Calu3 (cell line): ENCODE data around the gene RMND1. TPM values are rescaled to one million over a fixed set of nuclear protein-coding genes. Genes with fewer than 3 reads are reported as not detected.

Source experiments
- BruUV-seq: library from RNA; stranded (reverse); fragments of 400-500 nt; replicated peaks from 2 replicates; lab custom pipeline; 2021; lab: Mats Ljungman, UMichigan
- CTCF ChIA-PET: fragments of 300-600 bp; sonication (Branson Sonifier 250); formaldehyde crosslinking; loops from one replicate; lab custom pipeline; 2022; ENCODE audit warnings: antibody characterized with exemption; lab: Charles Lee
- DNase-seq: peaks from one replicate; pipeline ENCODE4 v3.0.0; 2022
- H3K27ac Mint-ChIP-seq: one replicate; pipeline ENCODE4 v1.8.0; 2022; ENCODE audit warnings: mixed read lengths; ENCODE audit not compliant: unreplicated experiment
- H3K27me3 Mint-ChIP-seq: one replicate; pipeline ENCODE4 v1.8.0; 2022; ENCODE audit warnings: mixed read lengths; ENCODE audit not compliant: unreplicated experiment
- H3K36me3 Mint-ChIP-seq: one replicate; pipeline ENCODE4 v1.8.0; 2022; ENCODE audit warnings: mild to moderate bottlenecking, moderate library complexity, mixed read lengths; ENCODE audit not compliant: insufficient read depth, unreplicated experiment
- H3K4me1 Mint-ChIP-seq: one replicate; pipeline ENCODE4 v1.8.0; 2022; ENCODE audit warnings: mild to moderate bottlenecking, low read depth, mixed read lengths; ENCODE audit not compliant: unreplicated experiment
- H3K4me3 Mint-ChIP-seq: one replicate; pipeline ENCODE4 v1.8.0; 2022; ENCODE audit warnings: mild to moderate bottlenecking, low read depth, moderate library complexity, mixed read lengths; ENCODE audit not compliant: unreplicated experiment
- H3K9me3 Mint-ChIP-seq: one replicate; pipeline ENCODE4 v1.8.0; 2022; ENCODE audit warnings: low read depth, mixed read lengths; ENCODE audit not compliant: unreplicated experiment
- intact Hi-C: fragments of 100-400 bp; cut with micrococcal nuclease; formaldehyde crosslinking; loops from one replicate; pipeline ENCODE4 v1.10.0; 2022; ENCODE audit not compliant: unreplicated experiment
- total RNA-seq: library from RNA; stranded (reverse); gene quantifications from 2 replicates; pipeline ENCODE4 v1.2.3, GENCODE V29; 2022
- TF ChIP-seq, protein P1 (sequence below): fragments of 200-600 bp; IDR thresholded peaks from one replicate; pipeline ENCODE4 v1.8.0; 2022; ENCODE audit warnings: antibody characterized with exemption; ENCODE audit not compliant: unreplicated experiment

RMND1 gene
- total RNA-seq, 1 experiment from 2014 or later: 13.2 TPM

DNA sequence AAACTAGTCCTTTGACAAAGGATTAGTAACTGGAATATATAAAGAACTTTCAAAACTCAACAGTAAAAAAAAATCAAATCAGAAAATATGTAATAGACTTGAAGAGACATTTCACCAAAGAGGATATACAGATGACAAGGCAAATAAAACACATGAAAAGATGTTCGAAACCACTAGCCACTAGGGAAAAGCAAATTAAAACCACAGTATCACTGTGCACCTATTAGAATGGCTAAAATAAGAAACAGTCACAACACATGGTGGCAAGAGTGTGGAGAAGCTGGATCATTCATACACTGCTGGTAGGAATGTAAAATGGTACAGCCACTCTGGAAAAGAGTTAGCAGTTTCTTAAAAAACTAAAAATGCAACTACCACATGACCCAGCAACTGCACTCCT lies 75.5 kb downstream of the RMND1 start:
- CTCF ChIA-PET: no interaction called here
- no TSS peak for BruUV-seq

DNA sequence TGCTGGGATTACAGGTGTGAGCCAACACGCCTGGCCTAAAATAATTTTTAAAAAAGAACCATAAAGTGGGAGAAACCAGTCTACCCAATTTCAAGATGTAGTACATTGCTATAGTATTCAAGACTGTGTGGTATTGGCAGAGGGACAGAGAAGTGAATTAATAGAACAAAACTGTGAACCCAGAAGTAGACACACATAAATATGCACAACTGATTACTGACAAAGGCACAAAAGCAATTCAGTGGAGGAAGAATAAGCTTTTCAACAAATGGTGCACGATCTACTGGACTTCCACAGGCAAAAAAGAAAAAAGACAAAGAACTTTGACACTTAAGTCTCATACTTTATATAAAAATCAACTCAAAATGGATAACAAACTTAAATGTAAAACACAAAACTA lies 76.1 kb downstream of the RMND1 start:
- CTCF ChIA-PET: no interaction called here
- Mint-ChIP-seq H3K9me3 (no peaks in the 10 kb centered on the region), H3K27ac (no peak overlapping the region), H3K36me3 (peaks cover 34% of the 10 kb centered on the region), H3K4me1 (peaks cover 9% of the 10 kb centered on the region), H3K4me3 (no peak overlapping the region), H3K27me3 (no peaks in the 10 kb centered on the region)
- TF ChIP-seq, protein P1, sequence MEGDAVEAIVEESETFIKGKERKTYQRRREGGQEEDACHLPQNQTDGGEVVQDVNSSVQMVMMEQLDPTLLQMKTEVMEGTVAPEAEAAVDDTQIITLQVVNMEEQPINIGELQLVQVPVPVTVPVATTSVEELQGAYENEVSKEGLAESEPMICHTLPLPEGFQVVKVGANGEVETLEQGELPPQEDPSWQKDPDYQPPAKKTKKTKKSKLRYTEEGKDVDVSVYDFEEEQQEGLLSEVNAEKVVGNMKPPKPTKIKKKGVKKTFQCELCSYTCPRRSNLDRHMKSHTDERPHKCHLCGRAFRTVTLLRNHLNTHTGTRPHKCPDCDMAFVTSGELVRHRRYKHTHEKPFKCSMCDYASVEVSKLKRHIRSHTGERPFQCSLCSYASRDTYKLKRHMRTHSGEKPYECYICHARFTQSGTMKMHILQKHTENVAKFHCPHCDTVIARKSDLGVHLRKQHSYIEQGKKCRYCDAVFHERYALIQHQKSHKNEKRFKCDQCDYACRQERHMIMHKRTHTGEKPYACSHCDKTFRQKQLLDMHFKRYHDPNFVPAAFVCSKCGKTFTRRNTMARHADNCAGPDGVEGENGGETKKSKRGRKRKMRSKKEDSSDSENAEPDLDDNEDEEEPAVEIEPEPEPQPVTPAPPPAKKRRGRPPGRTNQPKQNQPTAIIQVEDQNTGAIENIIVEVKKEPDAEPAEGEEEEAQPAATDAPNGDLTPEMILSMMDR: no peak
- intact Hi-C loops: no loop called here
- no peak for DNase-seq
- no TSS peak for BruUV-seq

More for the DNA sequence above, 75.5 kb downstream of the RMND1 start:
- H3K9me3 Mint-ChIP-seq: no peaks in the 10 kb centered on the region
- peaks cover 34% of the 10 kb centered on the region for H3K36me3 Mint-ChIP-seq
- H3K4me3 Mint-ChIP-seq: no peak overlapping the region
- H3K27ac Mint-ChIP-seq: no peak overlapping the region
- DNase-seq: no peak
- H3K27me3 Mint-ChIP-seq: no peaks in the 10 kb centered on the region
- TF ChIP-seq, protein P1: no peak
- peaks cover 15% of the 10 kb centered on the region for H3K4me1 Mint-ChIP-seq
- intact Hi-C loops: no loop called here

DNA sequence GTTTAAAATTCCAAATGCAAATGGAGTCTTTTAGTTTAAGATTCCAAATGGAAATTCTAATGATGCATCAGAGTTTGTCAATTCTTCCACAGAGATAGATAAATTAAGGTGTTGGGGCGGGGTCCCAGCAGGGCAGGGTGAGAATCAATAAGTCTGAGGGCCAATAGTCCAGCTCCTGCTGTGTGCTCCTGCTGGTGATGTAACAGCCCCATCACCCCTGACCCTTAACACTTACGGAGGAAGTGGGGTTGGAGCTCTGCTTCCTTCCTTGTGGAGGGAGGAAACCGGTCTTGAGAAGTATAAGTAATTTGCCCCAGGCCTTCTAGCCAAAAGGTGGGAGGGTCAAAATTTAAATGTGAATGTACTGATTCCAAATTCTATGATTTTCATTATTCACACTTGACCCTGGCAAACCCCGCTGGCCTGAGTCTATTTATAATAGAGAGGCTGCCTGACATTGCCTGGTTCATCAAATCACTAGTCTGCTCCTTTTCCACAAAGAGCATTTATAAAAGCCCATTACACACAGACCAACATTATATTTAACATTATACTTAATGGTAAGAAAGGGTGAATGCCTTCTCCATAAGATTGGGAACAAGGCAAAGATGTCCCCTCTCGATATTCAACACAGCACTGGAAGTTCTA lies 77.8 kb downstream of the RMND1 start:
- Mint-ChIP-seq H3K27me3 (no peaks in the 10 kb centered on the region), H3K9me3 (no peaks in the 10 kb centered on the region), H3K36me3 (peaks cover 32% of the 10 kb centered on the region), H3K27ac (no peak overlapping the region), H3K4me1 (no peaks in the 10 kb centered on the region), H3K4me3 (peak overlapping the region; percentile 56)
- BruUV-seq: no TSS peak
- DNase-seq: peak; percentile 19
- intact Hi-C loops: no loop called here
- TF ChIP-seq, protein P1: no peak
- CTCF ChIA-PET: no interaction called here

DNA sequence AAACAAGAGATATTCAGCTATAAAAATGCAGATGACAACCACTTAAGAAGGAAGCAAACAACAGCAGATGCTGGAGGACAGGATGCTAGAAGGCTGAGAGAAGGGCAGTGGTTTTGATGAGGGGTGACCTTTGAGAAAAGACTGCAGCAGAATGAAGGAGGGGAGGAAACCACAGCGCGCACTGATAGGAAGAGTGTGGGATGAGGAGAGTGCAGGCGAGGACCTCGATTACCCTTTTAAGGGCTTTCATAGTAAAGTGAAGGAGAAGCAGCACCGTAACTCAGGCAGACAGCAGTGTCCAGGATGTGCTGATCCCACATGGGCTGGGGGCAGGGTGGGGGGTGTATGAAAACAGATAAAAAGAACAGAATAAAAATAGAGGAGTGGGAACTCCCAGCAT lies 79.8 kb downstream of the RMND1 start:
- no TSS peak for BruUV-seq
- peaks cover 27% of the 10 kb centered on the region for H3K36me3 Mint-ChIP-seq
- DNase-seq: no peak
- CTCF ChIA-PET: no interaction called here
- TF ChIP-seq, protein P1: no peak
- no peaks in the 10 kb centered on the region for H3K4me1 Mint-ChIP-seq
- H3K27me3 Mint-ChIP-seq: no peaks in the 10 kb centered on the region
- intact Hi-C loops: no loop called here
- H3K9me3 Mint-ChIP-seq: no peaks in the 10 kb centered on the region
- H3K27ac Mint-ChIP-seq: no peak overlapping the region
- no peak overlapping the region for H3K4me3 Mint-ChIP-seq
